ENCODE results near the gene TMEM54. TPM values are rescaled to one million over a fixed set of nuclear protein-coding genes. Genes with fewer than 3 reads are reported as not detected.

Gene TMEM54
- total RNA-seq, 1 donor from 2014 or later, result 8.0 TPM

GRCh38 chr1:32864375-32865019, 36.7 kb downstream of the TMEM54 start:
- DNase-seq (ENCODE audit: low read depth) (no peak), FAIRE-seq (no peak)
- H3K4me3 ChIP-seq (ENCODE audit: insufficient read depth, low read depth, low read length), result no peak overlapping the region
- no peak overlapping the region for H3K4me3 Mint-ChIP-seq (ENCODE audit: unreplicated experiment)
- H3K4me2 ChIP-seq (ENCODE audit: low read length), result no peak overlapping the region
- H3K79me2 ChIP-seq (ENCODE audit: insufficient read depth, low read length), result no peaks in the 10 kb centered on the region
- no peak overlapping the region for H2AFZ ChIP-seq (ENCODE audit: low read depth, low read length)
- H4K20me1 ChIP-seq (ENCODE audit: insufficient read depth, low read length), result peaks cover 4% of the 10 kb centered on the region
- peaks cover 21% of the 10 kb centered on the region for H3K27me3 Mint-ChIP-seq (ENCODE audit: low read depth, unreplicated experiment)
- no peak overlapping the region for H3K27ac Mint-ChIP-seq (ENCODE audit: unreplicated experiment)
- no peaks in the 10 kb centered on the region for H3K9me3 ChIP-seq (ENCODE audit: insufficient read depth, low read depth, low read length)
- H3K9ac ChIP-seq (ENCODE audit: low read length), result no peak overlapping the region
- H3K27ac ChIP-seq (ENCODE audit: low read depth, low read length), result no peak overlapping the region
- TF ChIP-seq, protein P1, sequence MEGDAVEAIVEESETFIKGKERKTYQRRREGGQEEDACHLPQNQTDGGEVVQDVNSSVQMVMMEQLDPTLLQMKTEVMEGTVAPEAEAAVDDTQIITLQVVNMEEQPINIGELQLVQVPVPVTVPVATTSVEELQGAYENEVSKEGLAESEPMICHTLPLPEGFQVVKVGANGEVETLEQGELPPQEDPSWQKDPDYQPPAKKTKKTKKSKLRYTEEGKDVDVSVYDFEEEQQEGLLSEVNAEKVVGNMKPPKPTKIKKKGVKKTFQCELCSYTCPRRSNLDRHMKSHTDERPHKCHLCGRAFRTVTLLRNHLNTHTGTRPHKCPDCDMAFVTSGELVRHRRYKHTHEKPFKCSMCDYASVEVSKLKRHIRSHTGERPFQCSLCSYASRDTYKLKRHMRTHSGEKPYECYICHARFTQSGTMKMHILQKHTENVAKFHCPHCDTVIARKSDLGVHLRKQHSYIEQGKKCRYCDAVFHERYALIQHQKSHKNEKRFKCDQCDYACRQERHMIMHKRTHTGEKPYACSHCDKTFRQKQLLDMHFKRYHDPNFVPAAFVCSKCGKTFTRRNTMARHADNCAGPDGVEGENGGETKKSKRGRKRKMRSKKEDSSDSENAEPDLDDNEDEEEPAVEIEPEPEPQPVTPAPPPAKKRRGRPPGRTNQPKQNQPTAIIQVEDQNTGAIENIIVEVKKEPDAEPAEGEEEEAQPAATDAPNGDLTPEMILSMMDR (IDR thresholded peaks at IDR 0.05; ENCODE audit: insufficient read depth, low read depth, low read length), result no peak
- TF ChIP-seq EZH2 (IDR thresholded peaks at IDR 0.05; ENCODE audit: insufficient read depth, low read length), result no peak
- H3K9me3 Mint-ChIP-seq (ENCODE audit: unreplicated experiment), result no peaks in the 10 kb centered on the region
- no peaks in the 10 kb centered on the region for H3K36me3 ChIP-seq (ENCODE audit: insufficient read depth, low read length)
- H3K27me3 ChIP-seq (ENCODE audit: insufficient read depth, low read length), result no peaks in the 10 kb centered on the region
- H3K36me3 Mint-ChIP-seq (ENCODE audit: low read depth, unreplicated experiment), result peaks cover 27% of the 10 kb centered on the region
- H3K4me1 Mint-ChIP-seq (ENCODE audit: low read depth, unreplicated experiment), result peaks cover 7% of the 10 kb centered on the region
- no peaks in the 10 kb centered on the region for H3K4me1 ChIP-seq (ENCODE audit: insufficient read depth, low read length)

DNA sequence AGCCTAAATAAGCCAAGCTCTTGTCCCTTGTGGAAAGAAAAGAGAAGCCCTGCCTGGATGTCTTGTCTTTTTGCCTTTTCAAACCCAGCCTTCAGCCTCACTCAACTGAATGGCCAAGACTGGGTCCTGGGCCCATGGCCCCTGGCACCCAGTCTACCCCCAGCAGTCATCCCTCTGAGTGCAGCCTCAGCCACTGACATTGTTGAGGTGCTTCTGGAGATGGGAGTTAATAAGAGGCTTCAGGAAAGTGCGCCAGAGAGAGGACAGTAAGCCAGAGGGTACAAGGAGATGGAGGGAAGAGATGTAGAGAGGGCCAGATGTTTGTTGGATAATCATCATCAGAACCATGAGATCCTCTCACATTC, 37.3 kb downstream of the TMEM54 start:
- Mint-ChIP-seq H3K4me1 (ENCODE audit: low read depth, unreplicated experiment) (peaks cover 7% of the 10 kb centered on the region), H3K27ac (ENCODE audit: unreplicated experiment) (no peak overlapping the region), H3K36me3 (ENCODE audit: low read depth, unreplicated experiment) (peaks cover 22% of the 10 kb centered on the region), H3K27me3 (ENCODE audit: low read depth, unreplicated experiment) (peaks cover 14% of the 10 kb centered on the region), H3K4me3 (ENCODE audit: unreplicated experiment) (no peak overlapping the region), H3K9me3 (ENCODE audit: unreplicated experiment) (no peaks in the 10 kb centered on the region)
- H3K27me3 ChIP-seq (ENCODE audit: insufficient read depth, low read length), result no peaks in the 10 kb centered on the region
- no peaks in the 10 kb centered on the region for H3K9me3 ChIP-seq (ENCODE audit: insufficient read depth, low read depth, low read length)
- H2AFZ ChIP-seq (ENCODE audit: low read depth, low read length), result no peak overlapping the region
- H3K27ac ChIP-seq (ENCODE audit: low read depth, low read length), result no peak overlapping the region
- no peak for DNase-seq (ENCODE audit: low read depth)
- H3K4me1 ChIP-seq (ENCODE audit: insufficient read depth, low read length), result no peaks in the 10 kb centered on the region
- no peak overlapping the region for H3K4me3 ChIP-seq (ENCODE audit: insufficient read depth, low read depth, low read length)
- no peaks in the 10 kb centered on the region for H3K79me2 ChIP-seq (ENCODE audit: insufficient read depth, low read length)
- FAIRE-seq, result no peak
- H3K36me3 ChIP-seq (ENCODE audit: insufficient read depth, low read length), result no peaks in the 10 kb centered on the region
- no peak overlapping the region for H3K9ac ChIP-seq (ENCODE audit: low read length)
- peaks cover 4% of the 10 kb centered on the region for H4K20me1 ChIP-seq (ENCODE audit: insufficient read depth, low read length)
- TF ChIP-seq, protein P1 (IDR thresholded peaks at IDR 0.05; ENCODE audit: insufficient read depth, low read depth, low read length), result no peak
- TF ChIP-seq EZH2 (IDR thresholded peaks at IDR 0.05; ENCODE audit: insufficient read depth, low read length), result no peak
- no peak overlapping the region for H3K4me2 ChIP-seq (ENCODE audit: low read length)

DNA sequence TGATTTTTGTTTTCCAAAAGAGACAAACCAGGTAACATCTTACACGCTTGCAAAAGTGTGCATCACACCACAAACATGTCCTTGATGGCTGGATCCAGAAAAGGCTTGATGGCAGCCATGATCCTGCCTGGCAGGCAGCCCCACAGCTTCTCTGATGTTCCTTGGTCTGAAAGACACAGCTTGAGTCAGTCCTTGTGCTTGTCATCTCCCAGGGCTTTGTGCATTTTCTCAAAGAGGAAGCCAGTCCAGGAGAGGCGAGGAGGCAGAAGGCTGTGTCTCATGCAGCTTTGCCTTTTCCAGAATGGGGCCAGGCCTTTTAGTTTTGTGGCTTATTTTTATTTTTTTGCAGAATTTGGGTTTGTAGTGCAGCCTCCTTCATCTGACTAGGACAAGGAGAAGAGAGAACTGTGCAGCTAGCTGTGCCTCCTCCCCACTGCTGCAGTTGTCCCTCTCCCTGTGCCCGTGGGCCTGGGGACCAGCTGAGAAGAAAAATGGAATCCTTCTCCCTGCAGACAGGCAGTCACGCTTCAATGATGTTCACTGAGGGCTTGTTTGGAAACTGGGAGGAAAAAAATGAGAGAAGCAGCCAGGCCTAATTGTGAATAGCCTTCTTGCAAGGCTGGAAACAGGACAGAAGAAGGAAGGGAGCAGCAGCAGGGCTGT, 37.8 kb downstream of the TMEM54 start:
- no peak overlapping the region for H3K27ac ChIP-seq (ENCODE audit: low read depth, low read length)

More for the DNA sequence above, 37.8 kb downstream of the TMEM54 start:
- no peak overlapping the region for H3K4me2 ChIP-seq (ENCODE audit: low read length)
- H3K9me3 ChIP-seq (ENCODE audit: insufficient read depth, low read depth, low read length), result no peaks in the 10 kb centered on the region
- no peak overlapping the region for H3K9ac ChIP-seq (ENCODE audit: low read length)
- Mint-ChIP-seq H3K4me3 (ENCODE audit: unreplicated experiment) (no peak overlapping the region), H3K27ac (ENCODE audit: unreplicated experiment) (no peak overlapping the region), H3K9me3 (ENCODE audit: unreplicated experiment) (no peaks in the 10 kb centered on the region), H3K27me3 (ENCODE audit: low read depth, unreplicated experiment) (peaks cover 9% of the 10 kb centered on the region), H3K4me1 (ENCODE audit: low read depth, unreplicated experiment) (peaks cover 7% of the 10 kb centered on the region), H3K36me3 (ENCODE audit: low read depth, unreplicated experiment) (peaks cover 19% of the 10 kb centered on the region)
- no peak overlapping the region for H2AFZ ChIP-seq (ENCODE audit: low read depth, low read length)
- FAIRE-seq, result no peak
- peaks cover 4% of the 10 kb centered on the region for H4K20me1 ChIP-seq (ENCODE audit: insufficient read depth, low read length)
- no peaks in the 10 kb centered on the region for H3K4me1 ChIP-seq (ENCODE audit: insufficient read depth, low read length)
- H3K27me3 ChIP-seq (ENCODE audit: insufficient read depth, low read length), result no peaks in the 10 kb centered on the region
- no peaks in the 10 kb centered on the region for H3K36me3 ChIP-seq (ENCODE audit: insufficient read depth, low read length)
- no peak overlapping the region for H3K4me3 ChIP-seq (ENCODE audit: insufficient read depth, low read depth, low read length)
- TF ChIP-seq, protein P1 (IDR thresholded peaks at IDR 0.05; ENCODE audit: insufficient read depth, low read depth, low read length), result no peak
- no peak for TF ChIP-seq EZH2 (IDR thresholded peaks at IDR 0.05; ENCODE audit: insufficient read depth, low read length)
- no peak for DNase-seq (ENCODE audit: low read depth)
- no peaks in the 10 kb centered on the region for H3K79me2 ChIP-seq (ENCODE audit: insufficient read depth, low read length)
